Heart left ventricle (tissue), 13 donors: ENCODE data around the gene CREBL2.

Experiments used
- CTCF ChIP-seq, 12 donors: fragments of 200-600 bp; sonication (generic) in 4 of 12; IDR thresholded peaks; one replicate each; pipeline versions ENCODE4 v1.5.0 to v1.8.0; 2018 to 2022; ENCODE audit warnings: antibody characterized with exemption in 12 of 12, mild to moderate bottlenecking in 5 of 12
- POLR2A ChIP-seq, 2 donors: fragments of 450-650 bp; IDR thresholded peaks; one replicate each; pipeline ENCODE4 v1.6.1; 2017; ENCODE audit warnings: antibody characterized with exemption in 2 of 2, mild to moderate bottlenecking in 2 of 2, moderate library complexity in 2 of 2
- donor health status: ischemic (EF 13 %, LVEDD 7.1; RV severe dilation, severe dysfunction).
- donor health status: DM: no; HTN: yes; CAD: no.
- donor health status: DM: no; HTN: no; CAD: no.
- donor health status: ischemic (EF 25% LVEDD 6.9; RV normal size, moderate dysfunction).
- donor health status: ischemic (EF 25% LVEDD 5.7; RV mildly dilated, moderate dysfunction).
- donor health status: ischemic (EF 35%, LVEDD 5.7; RV mildly dilated, moderate dysfunction).
- donor health status: nonischemic (EF 11% LVEDD 7.7; RV severe dilation, severe dysfunction).
- donor health status: DM: yes; HTN: yes; CAD: no.
- donor health status: PGD.
- donor health status: ischemic (EF 29% LVEDD 5.4; RV normal size, mild dysfunction).
- donor health status: nonischemic (EF 23%, LVEDD 6.1; RV moderate dilation, normal function).

- no peak for TF ChIP-seq CTCF (IDR thresholded peaks at IDR 0.05)
- no peak for TF ChIP-seq POLR2A (IDR thresholded peaks at IDR 0.05)
Observed at GRCh38 chr12:12684375-12685106, 72.9 kb downstream of the CREBL2 start.
